A673 (cell line): ENCODE measurements around the gene BMPR1A.

Experiments
- EZH2 ChIP-seq: fragments of 200-600 bp; sonication (generic); IDR thresholded peaks from 2 replicates; pipeline ENCODE4 v1.6.1; 2017; ENCODE audit warnings: borderline replicate concordance, low read depth, mild to moderate bottlenecking, mixed read lengths, antibody characterized with exemption, low read length; ENCODE audit not compliant: poor library complexity, severe bottlenecking
- TF ChIP-seq, protein P1 (sequence below): fragments of 300-800, 200-600 bp; sonication (generic); conservative IDR thresholded peaks from 2 replicates; pipeline ENCODE4 v1.5.1; 2017; ENCODE audit warnings: low read depth, mild to moderate bottlenecking, antibody characterized with exemption, low read length, moderate library complexity, mixed read lengths

- TF ChIP-seq, protein P1, sequence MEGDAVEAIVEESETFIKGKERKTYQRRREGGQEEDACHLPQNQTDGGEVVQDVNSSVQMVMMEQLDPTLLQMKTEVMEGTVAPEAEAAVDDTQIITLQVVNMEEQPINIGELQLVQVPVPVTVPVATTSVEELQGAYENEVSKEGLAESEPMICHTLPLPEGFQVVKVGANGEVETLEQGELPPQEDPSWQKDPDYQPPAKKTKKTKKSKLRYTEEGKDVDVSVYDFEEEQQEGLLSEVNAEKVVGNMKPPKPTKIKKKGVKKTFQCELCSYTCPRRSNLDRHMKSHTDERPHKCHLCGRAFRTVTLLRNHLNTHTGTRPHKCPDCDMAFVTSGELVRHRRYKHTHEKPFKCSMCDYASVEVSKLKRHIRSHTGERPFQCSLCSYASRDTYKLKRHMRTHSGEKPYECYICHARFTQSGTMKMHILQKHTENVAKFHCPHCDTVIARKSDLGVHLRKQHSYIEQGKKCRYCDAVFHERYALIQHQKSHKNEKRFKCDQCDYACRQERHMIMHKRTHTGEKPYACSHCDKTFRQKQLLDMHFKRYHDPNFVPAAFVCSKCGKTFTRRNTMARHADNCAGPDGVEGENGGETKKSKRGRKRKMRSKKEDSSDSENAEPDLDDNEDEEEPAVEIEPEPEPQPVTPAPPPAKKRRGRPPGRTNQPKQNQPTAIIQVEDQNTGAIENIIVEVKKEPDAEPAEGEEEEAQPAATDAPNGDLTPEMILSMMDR = no peak
- TF ChIP-seq EZH2 = no peak
These were observed 73.1 kb downstream of the BMPR1A start for GRCh38 chr10:86829472-86829871.
